HL-60 (cell line): ENCODE measurements around the gene RAB31.

ENCODE experiments used
- DNase-seq, 2 experiments: peaks; one replicate each; pipeline ENCODE4 v3.0.0-alpha.2; 2010 to 2020; ENCODE audit warnings: low read depth in 1 of 2, low spot score in 1 of 2
- H3K27ac ChIP-seq: fragments of 250-450 bp; sonication (Bioruptor Pico); replicated peaks from 2 replicates; pipeline ENCODE4 v1.5.1; 2020; ENCODE audit warnings: mild to moderate bottlenecking, moderate library complexity
- H3K27me3 ChIP-seq: fragments of 250-450 bp; sonication (Bioruptor Pico); 2 replicates; pipeline ENCODE4 v1.5.1; 2021; ENCODE audit warnings: mild to moderate bottlenecking, moderate library complexity; ENCODE audit not compliant: insufficient read depth, poor library complexity, severe bottlenecking
- H3K4me3 ChIP-seq: replicated peaks from 2 replicates; pipeline ENCODE4 v1.5.1; 2011; ENCODE audit warnings: mild to moderate bottlenecking, control low read depth, low read length; ENCODE audit not compliant: insufficient read depth
- CTCF ChIP-seq: IDR thresholded peaks from one replicate; pipeline ENCODE4 v1.5.1; 2011; ENCODE audit warnings: low read length, control low read depth, inconsistent platforms; ENCODE audit not compliant: insufficient read depth
- GABPA ChIP-seq: IDR thresholded peaks from 2 replicates; pipeline ENCODE4 v1.6.1; 2012; ENCODE audit warnings: low read depth
- POLR2AphosphoS5 ChIP-seq: IDR thresholded peaks from 2 replicates; pipeline ENCODE4 v1.6.1; 2012; ENCODE audit warnings: low read depth
- SPI1 ChIP-seq: IDR thresholded peaks from 2 replicates; pipeline ENCODE4 v1.6.1; 2012; ENCODE audit warnings: low read depth, mild to moderate bottlenecking, borderline replicate concordance
- TF ChIP-seq, protein P1 (sequence below): IDR thresholded peaks from 2 replicates; pipeline ENCODE4 v1.6.1; 2012; ENCODE audit warnings: low read depth; ENCODE audit not compliant: insufficient replicate concordance

Gene RAB31

DNA sequence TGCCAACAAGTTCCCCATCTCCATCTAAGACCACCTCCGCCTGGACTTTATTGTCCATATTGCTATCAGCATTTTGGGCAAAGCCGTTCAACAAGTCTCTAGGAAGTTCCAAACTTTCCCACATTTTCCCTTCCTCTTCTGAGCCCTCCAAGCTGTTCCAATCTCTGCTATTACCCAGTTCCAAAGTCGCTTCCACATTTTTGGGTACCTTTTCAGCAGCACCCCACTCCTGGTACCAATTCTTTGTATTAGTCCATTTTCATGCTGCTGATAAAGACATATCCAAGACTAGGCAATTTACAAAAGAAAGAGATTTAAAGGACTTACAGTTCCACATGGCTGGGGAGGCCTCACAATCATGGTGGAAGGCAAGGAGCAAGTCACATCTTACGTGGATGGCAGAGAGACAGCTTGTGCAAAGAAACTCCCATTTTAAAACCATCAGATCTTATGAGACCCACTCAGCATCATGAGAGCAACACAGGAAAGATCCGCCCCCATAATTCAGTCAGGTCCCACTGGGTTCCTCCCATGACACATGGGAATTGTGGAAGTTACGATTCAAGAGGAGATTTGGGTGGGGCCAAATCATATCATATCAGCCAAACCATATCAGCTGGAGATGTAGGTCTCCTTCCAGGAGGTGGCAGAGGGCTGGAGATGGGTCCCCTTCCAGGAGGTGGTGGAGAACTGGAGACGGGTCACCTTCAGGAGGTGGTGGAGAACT is 157.8 kb downstream of the RAB31 start:
- H3K4me3 ChIP-seq = no peak overlapping the region
- no peak overlapping the region for H3K27ac ChIP-seq
- TF ChIP-seq POLR2AphosphoS5 (no peak), SPI1 (no peak), CTCF (no peak), GABPA (no peak)
- TF ChIP-seq, protein P1, sequence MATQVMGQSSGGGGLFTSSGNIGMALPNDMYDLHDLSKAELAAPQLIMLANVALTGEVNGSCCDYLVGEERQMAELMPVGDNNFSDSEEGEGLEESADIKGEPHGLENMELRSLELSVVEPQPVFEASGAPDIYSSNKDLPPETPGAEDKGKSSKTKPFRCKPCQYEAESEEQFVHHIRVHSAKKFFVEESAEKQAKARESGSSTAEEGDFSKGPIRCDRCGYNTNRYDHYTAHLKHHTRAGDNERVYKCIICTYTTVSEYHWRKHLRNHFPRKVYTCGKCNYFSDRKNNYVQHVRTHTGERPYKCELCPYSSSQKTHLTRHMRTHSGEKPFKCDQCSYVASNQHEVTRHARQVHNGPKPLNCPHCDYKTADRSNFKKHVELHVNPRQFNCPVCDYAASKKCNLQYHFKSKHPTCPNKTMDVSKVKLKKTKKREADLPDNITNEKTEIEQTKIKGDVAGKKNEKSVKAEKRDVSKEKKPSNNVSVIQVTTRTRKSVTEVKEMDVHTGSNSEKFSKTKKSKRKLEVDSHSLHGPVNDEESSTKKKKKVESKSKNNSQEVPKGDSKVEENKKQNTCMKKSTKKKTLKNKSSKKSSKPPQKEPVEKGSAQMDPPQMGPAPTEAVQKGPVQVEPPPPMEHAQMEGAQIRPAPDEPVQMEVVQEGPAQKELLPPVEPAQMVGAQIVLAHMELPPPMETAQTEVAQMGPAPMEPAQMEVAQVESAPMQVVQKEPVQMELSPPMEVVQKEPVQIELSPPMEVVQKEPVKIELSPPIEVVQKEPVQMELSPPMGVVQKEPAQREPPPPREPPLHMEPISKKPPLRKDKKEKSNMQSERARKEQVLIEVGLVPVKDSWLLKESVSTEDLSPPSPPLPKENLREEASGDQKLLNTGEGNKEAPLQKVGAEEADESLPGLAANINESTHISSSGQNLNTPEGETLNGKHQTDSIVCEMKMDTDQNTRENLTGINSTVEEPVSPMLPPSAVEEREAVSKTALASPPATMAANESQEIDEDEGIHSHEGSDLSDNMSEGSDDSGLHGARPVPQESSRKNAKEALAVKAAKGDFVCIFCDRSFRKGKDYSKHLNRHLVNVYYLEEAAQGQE = no peak
- DNase-seq = no peak
- H3K27me3 ChIP-seq = no peaks in the 10 kb centered on the region

DNA sequence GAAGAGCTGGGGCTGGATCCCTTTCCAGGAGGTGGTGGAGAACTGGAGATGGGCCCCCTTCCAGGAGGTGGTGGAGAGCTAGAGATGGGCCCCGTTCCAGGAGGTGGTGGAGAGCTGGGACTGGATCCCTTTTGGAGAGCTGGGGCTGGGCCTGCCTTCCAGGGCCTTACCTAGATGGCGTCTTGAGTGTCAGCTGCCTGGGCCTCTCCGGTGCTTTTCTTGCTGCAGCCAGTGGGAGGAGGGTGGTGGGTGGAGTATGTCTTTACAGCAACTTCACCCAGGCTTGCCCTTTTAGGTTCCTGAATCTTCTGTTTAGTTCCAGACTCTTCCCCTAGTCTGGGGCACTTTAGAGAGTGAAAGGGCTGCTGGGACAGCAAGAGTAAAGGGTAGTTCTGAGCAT is 158.5 kb downstream of the RAB31 start:
- Histone ChIP-seq H3K27ac (no peak overlapping the region), H3K27me3 (no peaks in the 10 kb centered on the region), H3K4me3 (no peak overlapping the region)
- DNase-seq = no peak
- TF ChIP-seq CTCF (no peak), GABPA (no peak), SPI1 (no peak), POLR2AphosphoS5 (no peak)
- TF ChIP-seq, protein P1 = no peak

GRCh38 chr18:9867071-9867594 is 159.0 kb downstream of the RAB31 start:
- Histone ChIP-seq H3K27ac (no peak overlapping the region), H3K4me3 (no peak overlapping the region), H3K27me3 (no peaks in the 10 kb centered on the region)
- DNase-seq = no peak
- TF ChIP-seq CTCF (no peak), SPI1 (no peak), GABPA (no peak), POLR2AphosphoS5 (no peak)
- TF ChIP-seq, protein P1 = no peak
